ENCODE measurements around the gene ISYNA1.

ISYNA1 gene

GRCh38 chr19:18437491-18438330, at the start of gene ISYNA1:
ISYNA1 (minus strand) TSS chr19:18438133; CDS start chr19:18437979, 154 bp downstream.
- no peak for DNase-seq

GRCh38 chr19:18486746-18487145, 48.8 kb upstream of the ISYNA1 start:
- DNase-seq, result no peak

GRCh38 chr19:18484992-18485391, 47.1 kb upstream of the ISYNA1 start:
- DNase-seq, result no peak

- DNase-seq, result peak; percentile 43
Measured at GRCh38 chr19:18483119-18483890, 45.4 kb upstream of the ISYNA1 start.

GRCh38 chr19:18481505-18482222, 43.7 kb upstream of the ISYNA1 start:
- DNase-seq, result no peak

- DNase-seq, result no peak
Measured at GRCh38 chr19:18480006-18480691, 42.2 kb upstream of the ISYNA1 start.

GRCh38 chr19:18478545-18479311, 40.8 kb upstream of the ISYNA1 start:
- DNase-seq, result peak; percentile 64

- DNase-seq, result no peak
Measured at GRCh38 chr19:18477974-18478373, 40.0 kb upstream of the ISYNA1 start.

GRCh38 chr19:18477042-18477779, 39.3 kb upstream of the ISYNA1 start:
- DNase-seq, result no peak

- DNase-seq, result no peak
Measured at GRCh38 chr19:18476507-18477041, 38.6 kb upstream of the ISYNA1 start.

- no peak for DNase-seq
Measured at GRCh38 chr19:18475762-18476331, 37.9 kb upstream of the ISYNA1 start.

GRCh38 chr19:18475004-18475453, 37.1 kb upstream of the ISYNA1 start:
- no peak for DNase-seq

- DNase-seq, result no peak
Measured at GRCh38 chr19:18474366-18474887, 36.5 kb upstream of the ISYNA1 start.

GRCh38 chr19:18473706-18474087, 35.8 kb upstream of the ISYNA1 start:
- no peak for DNase-seq

- DNase-seq, result no peak
Measured at GRCh38 chr19:18473003-18473705, 35.2 kb upstream of the ISYNA1 start.

- DNase-seq, result no peak
Measured at GRCh38 chr19:18470787-18471186, 32.9 kb upstream of the ISYNA1 start.

- DNase-seq, result no peak
Measured at GRCh38 chr19:18469069-18469846, 31.3 kb upstream of the ISYNA1 start.

GRCh38 chr19:18468517-18468916, 30.6 kb upstream of the ISYNA1 start:
- DNase-seq, result no peak

- DNase-seq, result no peak
Measured at GRCh38 chr19:18467978-18468377, 30.0 kb upstream of the ISYNA1 start.
